ENCODE measurements around the gene CCDC92. TPM values are rescaled to one million over a fixed set of nuclear protein-coding genes. Genes with fewer than 3 reads are reported as not detected.

The CCDC92 gene
- total and polyA plus RNA-seq, 2 of the 8 experiments (the other 6 are each of a cell fraction or from before 2014, with no cell fraction given) = 0.43 to 0.51 TPM

DNA sequence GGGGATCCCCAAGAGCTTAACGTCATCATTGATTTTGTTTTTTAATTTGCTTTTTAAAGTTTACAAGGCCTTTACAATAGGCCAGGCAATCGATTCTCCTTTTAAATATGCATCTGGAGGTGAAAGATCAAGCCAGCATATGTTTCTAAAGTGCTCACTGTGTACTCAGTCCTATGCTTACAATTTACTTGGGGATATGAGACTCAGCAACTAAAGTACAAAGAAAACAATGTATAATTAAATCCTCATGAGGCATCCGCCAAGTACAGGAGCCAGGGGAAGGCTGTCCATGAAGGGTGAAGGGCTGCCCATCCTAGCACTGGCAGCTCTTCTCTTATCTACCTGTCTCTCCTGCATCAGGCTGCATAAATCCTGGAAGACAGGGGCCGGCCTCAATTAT, 11.8 kb downstream of the CCDC92 start:
- H3K56ac ChIP-seq (replicated peaks; ENCODE audit: insufficient read length, low read depth, low read length) = no peak overlapping the region
- no peak overlapping the region for H2AFZ ChIP-seq (ENCODE audit: low read length)
- H2BK12ac ChIP-seq (ENCODE audit: low read depth, low read length) = no peak overlapping the region
- FAIRE-seq (no peak), DNase-seq (ENCODE audit: low read depth in 1 of 2, low spot score in 2 of 2) (no peak)
- H2AK5ac ChIP-seq (ENCODE audit: low read depth, low read length) = no peak overlapping the region
- TF ChIP-seq KDM1A (IDR thresholded peaks at IDR 0.05; ENCODE audit: borderline replicate concordance, low read length) (no peak), EZH2 (IDR thresholded peaks at IDR 0.05; ENCODE audit: low read depth, low read length, severe bottlenecking) (no peak), JUN (IDR thresholded peaks at IDR 0.05; ENCODE audit: low read depth, low read length) (no peak), HDAC2 (IDR thresholded peaks at IDR 0.05; ENCODE audit: borderline replicate concordance in 1 of 2, low read depth in 2 of 2, low read length in 2 of 2) (no peak), RBBP5 (IDR thresholded peaks at IDR 0.05; ENCODE audit: borderline replicate concordance, low read depth, low read length) (no peak), PHF8 (conservative IDR thresholded peaks at IDR 0.05; ENCODE audit: low read depth, low read length) (no peak), TAF1 (IDR thresholded peaks at IDR 0.05; ENCODE audit: low read depth, low read length) (no peak), CBX8 (IDR thresholded peaks at IDR 0.05; ENCODE audit: borderline replicate concordance, low read depth, low read length) (no peak), SP1 (IDR thresholded peaks at IDR 0.05; ENCODE audit: low read depth, low read length) (no peak)
- TF ChIP-seq, protein P1, sequence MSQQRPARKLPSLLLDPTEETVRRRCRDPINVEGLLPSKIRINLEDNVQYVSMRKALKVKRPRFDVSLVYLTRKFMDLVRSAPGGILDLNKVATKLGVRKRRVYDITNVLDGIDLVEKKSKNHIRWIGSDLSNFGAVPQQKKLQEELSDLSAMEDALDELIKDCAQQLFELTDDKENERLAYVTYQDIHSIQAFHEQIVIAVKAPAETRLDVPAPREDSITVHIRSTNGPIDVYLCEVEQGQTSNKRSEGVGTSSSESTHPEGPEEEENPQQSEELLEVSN (IDR thresholded peaks at IDR 0.05) = no peak
- no peaks in the 10 kb centered on the region for H3K36me3 ChIP-seq (ENCODE audit: control insufficient read depth in 2 of 4, insufficient read depth in 4 of 4, low read length in 3 of 4)
- H3K27ac ChIP-seq (ENCODE audit: low read depth, low read length) = no peak overlapping the region
- H2BK5ac ChIP-seq (ENCODE audit: low read depth, low read length) = no peak overlapping the region
- H3K4me1 ChIP-seq (replicated peaks in 1 of 4; ENCODE audit: control insufficient read depth in 3 of 4, insufficient read depth in 4 of 4, low read length in 3 of 4) = no peaks in the 10 kb centered on the region
- 87% methylated on average over 4 of the region's 4 CpGs; no CpG with 5 or more reads in 1 of the 2 experiments for WGBS, 2 experiments (ENCODE audit: extremely low coverage in 1 of 2, insufficient coverage in 1 of 2, insufficient read length in 1 of 2, insufficient replicate concordance in 2 of 2, low coverage in 1 of 2, low lambda C conversion rate in 2 of 2, missing lambda C conversion rate in 1 of 2)
- H3K23ac ChIP-seq (ENCODE audit: insufficient read length) = no peak overlapping the region
- H4K20me1 ChIP-seq (replicated peaks in 1 of 2; ENCODE audit: control insufficient read depth in 1 of 2, insufficient read depth in 2 of 2, low read length in 2 of 2) = peaks cover 0 to 10% of the 10 kb centered on the region in 2 experiments
- H3K79me2 ChIP-seq (ENCODE audit: control insufficient read depth in 1 of 2, insufficient read depth in 2 of 2, low read length in 2 of 2) = no peaks in the 10 kb centered on the region
- H3K4ac ChIP-seq (replicated peaks; ENCODE audit: insufficient read length, low read depth, low read length) = no peak overlapping the region
- no peaks in the 10 kb centered on the region for H3K79me1 ChIP-seq (ENCODE audit: low read depth, low read length)
- H3K23me2 ChIP-seq (ENCODE audit: low read depth, low read length) = no peaks in the 10 kb centered on the region
- no peak overlapping the region for H2BK120ac ChIP-seq (replicated peaks; ENCODE audit: low read depth, low read length)
- H3K4me3 ChIP-seq (ENCODE audit: extremely low read depth in 1 of 4, insufficient read depth in 2 of 4, low read depth in 3 of 4, low read length in 4 of 4) = no peak overlapping the region
- ChIA-PET POLR2A (ENCODE audit: partially characterized antibody) (no interaction called here), CTCF (ENCODE audit: partially characterized antibody) (interaction anchor here (0.9 to 2.1 kb wide), 5 partner anchors 8 to 46 kb away, joined by 3 to 6 read pairs (median 3); no protein-coding TSS in a partner anchor)
- peaks cover 27 to 59% (median 49%) of the 10 kb centered on the region in 4 experiments for H3K27me3 ChIP-seq (replicated peaks in 1 of 4; ENCODE audit: control insufficient read depth in 3 of 4, extremely low read depth in 1 of 4, insufficient read depth in 3 of 4, low read length in 3 of 4)
- no peak overlapping the region for H3K9ac ChIP-seq (replicated peaks in 1 of 4; ENCODE audit: extremely low read depth in 1 of 4, low read depth in 3 of 4, low read length in 3 of 4)
- no peak overlapping the region for H3K18ac ChIP-seq (ENCODE audit: extremely low read depth, low read length)
- H2BK20ac ChIP-seq (ENCODE audit: low read length) = no peak overlapping the region
- H3K9me3 ChIP-seq (ENCODE audit: insufficient read depth in 2 of 2, low read depth in 1 of 2, low read length in 1 of 2) = no peaks in the 10 kb centered on the region
- H4K8ac ChIP-seq (ENCODE audit: extremely low read depth, insufficient read depth, low read length) = no peak overlapping the region
- H4K91ac ChIP-seq (replicated peaks; ENCODE audit: insufficient read length, low read length) = no peak overlapping the region
- H3K14ac ChIP-seq (ENCODE audit: insufficient read length) = no peak overlapping the region
- no peak overlapping the region for H3K4me2 ChIP-seq (ENCODE audit: insufficient read depth in 1 of 2, low read depth in 2 of 2, low read length in 2 of 2)
- no peak overlapping the region for H2BK15ac ChIP-seq (ENCODE audit: low read length)
- no peak overlapping the region for H4K5ac ChIP-seq (ENCODE audit: insufficient read length, low read depth, low read length)
